GM12878 (cell line): Measurements from ENCODE around the gene MDK. TPM values are rescaled to one million over a fixed set of nuclear protein-coding genes. Genes with fewer than 3 reads are reported as not detected.

Experiments
- ATAC-seq: fragments of 200-7000 bp; cut with Tn5 transposase; 3 replicates; pipeline ENCODE4 v1.9.1; 2020; ENCODE audit warnings: mild to moderate bottlenecking, moderate library complexity
- BruUV-seq: library from RNA; stranded (reverse); fragments of 400-500 nt; replicated peaks from 2 replicates; lab custom pipeline; 2021; lab: Mats Ljungman, UMichigan
- CTCF ChIA-PET: fragments of 300-600 bp; sonication (Branson Sonifier 250); formaldehyde crosslinking; extraction: SDS; loops from one replicate; lab custom pipeline; 2021; ENCODE audit warnings: inconsistent platforms; lab: Yijun Ruan, JAX
- POLR2A ChIA-PET: fragments of 350-600 bp; formaldehyde crosslinking; extraction: SDS; loops from one replicate; lab custom pipeline; 2021; ENCODE audit warnings: inconsistent platforms; lab: Charles Lee
- RAD21 ChIA-PET: fragments of 300-600 bp; sonication (Branson Sonifier 250); formaldehyde crosslinking; loops from one replicate; lab custom pipeline; 2023; ENCODE audit warnings: antibody characterized with exemption; ENCODE audit not compliant: unreplicated experiment; lab: Charles Lee
- SMC1A ChIA-PET: fragments of 300-600 bp; sonication (Branson Sonifier 250); formaldehyde crosslinking; loops from one replicate; lab custom pipeline; 2023; ENCODE audit not compliant: unreplicated experiment, uncharacterized antibody; lab: Charles Lee
- DNase-seq: peaks from one replicate; pipeline ENCODE4 v3.0.0-alpha.2; 2011; ENCODE audit warnings: low read depth, low spot score
- FAIRE-seq: peaks from 3 replicates; lab custom pipeline; 2011; peaks lifted over from hg19 to GRCh38; lab: Jason Lieb, UNC
- H2AFZ ChIP-seq: 2 replicates; pipeline ENCODE4 v1.6.0; 2011; ENCODE audit warnings: low read depth, low read length, control low read depth; ENCODE audit not compliant: control insufficient read depth
- H3K27ac ChIP-seq: 2 replicates; pipeline ENCODE4 v1.5.1; 2011; ENCODE audit warnings: control low read depth; ENCODE audit not compliant: control insufficient read depth, insufficient read depth
- H3K27me3 ChIP-seq, 2 experiments: replicated peaks in 1 of 2; 2 replicates each; pipeline versions ENCODE4 v1.6.0 to v1.6.1; 2011; ENCODE audit warnings: low read length in 1 of 2; ENCODE audit not compliant: control insufficient read depth in 2 of 2, insufficient read depth in 2 of 2
- H3K36me3 ChIP-seq, 2 experiments: 2 replicates each; pipeline ENCODE4 v1.5.1; 2011; ENCODE audit warnings: low read length in 1 of 2; ENCODE audit not compliant: control insufficient read depth in 2 of 2, insufficient read depth in 2 of 2
- H3K4me1 ChIP-seq: 2 replicates; pipeline ENCODE4 v1.6.1; 2011; ENCODE audit warnings: mild to moderate bottlenecking, low read length, moderate library complexity, mixed read lengths; ENCODE audit not compliant: control insufficient read depth, insufficient read depth
- H3K4me2 ChIP-seq: 2 replicates; pipeline ENCODE4 v1.6.0; 2011; ENCODE audit warnings: control low read depth; ENCODE audit not compliant: control insufficient read depth, insufficient read depth
- H3K4me3 ChIP-seq: fragments of 200-600 bp; sonication (generic); 2 replicates; pipeline ENCODE4 v1.5.1; 2016
- H3K79me2 ChIP-seq: 2 replicates; pipeline ENCODE4 v1.6.0; 2011; ENCODE audit warnings: low read length; ENCODE audit not compliant: control insufficient read depth, insufficient read depth
- H3K9ac ChIP-seq: 2 replicates; pipeline ENCODE4 v1.8.0; 2011; ENCODE audit warnings: low read length, control low read depth, mixed read lengths; ENCODE audit not compliant: control insufficient read depth, insufficient read depth
- H3K9me3 ChIP-seq: replicated peaks from 3 replicates; pipeline ENCODE4 v1.5.1; 2011; ENCODE audit warnings: mild to moderate bottlenecking, low read length; ENCODE audit not compliant: control insufficient read depth, insufficient read depth
- H4K20me1 ChIP-seq: 2 replicates; pipeline ENCODE4 v1.6.0; 2011; ENCODE audit not compliant: control insufficient read depth, insufficient read depth
- BMI1 ChIP-seq: fragments of 450-650 bp; IDR thresholded peaks from 2 replicates; pipeline ENCODE4 v1.6.1; 2016; ENCODE audit warnings: mild to moderate bottlenecking, moderate library complexity, borderline replicate concordance
- CREM ChIP-seq: IDR thresholded peaks from 2 replicates; pipeline ENCODE4 v1.6.1; 2014; ENCODE audit warnings: antibody characterized with exemption, low read depth
- ESRRA ChIP-seq: IDR thresholded peaks from 2 replicates; pipeline ENCODE4 v1.6.1; 2012; ENCODE audit warnings: mild to moderate bottlenecking, low read length, improper control_type of control experiment
- IRF3 ChIP-seq: fragments of 450-650 bp; IDR thresholded peaks from 2 replicates; pipeline ENCODE4 v1.6.1; 2014; ENCODE audit warnings: mild to moderate bottlenecking
- NFYB ChIP-seq: IDR thresholded peaks from 2 replicates; pipeline ENCODE4 v1.6.1; 2011; ENCODE audit warnings: low read depth, mild to moderate bottlenecking, low read length, improper control_type of control experiment, moderate library complexity; ENCODE audit not compliant: insufficient read depth
- RBBP5 ChIP-seq: fragments of 200-600 bp; sonication (generic); conservative IDR thresholded peaks from 2 replicates; pipeline ENCODE4 v1.6.1; 2016
- TARDBP ChIP-seq: IDR thresholded peaks from 2 replicates; pipeline ENCODE4 v1.6.1; 2016; ENCODE audit warnings: borderline replicate concordance
- ZNF274 ChIP-seq: IDR thresholded peaks from one replicate; pipeline ENCODE4 v1.8.0; 2011; ENCODE audit not compliant: insufficient read length, insufficient read depth
- WGBS: methylation state at CpG from one replicate; pipeline ENCODE4 v1.1.6; 2016; ENCODE audit warnings: low lambda C conversion rate; ENCODE audit not compliant: insufficient replicate concordance, insufficient coverage; ENCODE audit errors: missing lambda C conversion rate; 5-methylcytosine and 5-hydroxymethylcytosine counted together
- in situ Hi-C: fragments of 300-500 bp; cut with MboI; formaldehyde crosslinking; loops from 9 replicates; pipeline ENCODE4 v1.14.3; 2018; ENCODE audit warnings: mixed read lengths
- intact Hi-C: fragments of 100-400 bp; cut with micrococcal nuclease; formaldehyde crosslinking; loops from one replicate; pipeline ENCODE4 v1.14.2; 2022; ENCODE audit not compliant: unreplicated experiment
- polyA plus RNA-seq, 11 experiments: library from polyadenylated mRNA; depleted of rRNA in 4 of 11; unstranded in 6 of 11; stranded (reverse) in 5 of 11; fragments of >200 nt; fragmentation: Nextera tagmentation in 4 of 11; fragmentation: Illumina TruSeq in 1 of 11; extraction: Ambion mirVana in 4 of 11; extraction: Trizol in 1 of 11; gene quantifications; 1 replicate in 1 of 11; 2 replicates in 10 of 11; pipeline versions ENCODE4 v1.2.1 to v1.2.3, GENCODE V29; 2011 to 2016; ENCODE audit warnings: inconsistent platforms in 2 of 11, missing spikeins in 2 of 11, low read depth in 1 of 11
- total RNA-seq, 4 experiments: library from RNA; depleted of rRNA in 3 of 4; stranded (reverse); fragments of >200 nt in 3 of 4; fragmentation: Illumina TruSeq in 1 of 4; extraction: Trizol in 1 of 4; gene quantifications; 2 replicates each; pipeline versions ENCODE4 v1.2.1 to v1.2.3, GENCODE V29; 2013 to 2021
- TF ChIP-seq, protein P1 (sequence below): fragments of 450-650 bp; IDR thresholded peaks from 2 replicates; pipeline ENCODE4 v1.6.1; 2017; ENCODE audit warnings: mild to moderate bottlenecking, moderate library complexity
- TF ChIP-seq, protein P2 (sequence below): fragments of 450-650 bp; formaldehyde crosslinking; IDR thresholded peaks from 2 replicates; pipeline ENCODE4 v1.4.0; 2020; ENCODE audit warnings: mild to moderate bottlenecking, moderate library complexity

Gene MDK
- total and polyA plus RNA-seq, 10 of the 15 experiments (the other 5 are each of a cell fraction or from before 2014, with no cell fraction given), result 0.77 to 17.8 (median 9.9) TPM

DNA sequence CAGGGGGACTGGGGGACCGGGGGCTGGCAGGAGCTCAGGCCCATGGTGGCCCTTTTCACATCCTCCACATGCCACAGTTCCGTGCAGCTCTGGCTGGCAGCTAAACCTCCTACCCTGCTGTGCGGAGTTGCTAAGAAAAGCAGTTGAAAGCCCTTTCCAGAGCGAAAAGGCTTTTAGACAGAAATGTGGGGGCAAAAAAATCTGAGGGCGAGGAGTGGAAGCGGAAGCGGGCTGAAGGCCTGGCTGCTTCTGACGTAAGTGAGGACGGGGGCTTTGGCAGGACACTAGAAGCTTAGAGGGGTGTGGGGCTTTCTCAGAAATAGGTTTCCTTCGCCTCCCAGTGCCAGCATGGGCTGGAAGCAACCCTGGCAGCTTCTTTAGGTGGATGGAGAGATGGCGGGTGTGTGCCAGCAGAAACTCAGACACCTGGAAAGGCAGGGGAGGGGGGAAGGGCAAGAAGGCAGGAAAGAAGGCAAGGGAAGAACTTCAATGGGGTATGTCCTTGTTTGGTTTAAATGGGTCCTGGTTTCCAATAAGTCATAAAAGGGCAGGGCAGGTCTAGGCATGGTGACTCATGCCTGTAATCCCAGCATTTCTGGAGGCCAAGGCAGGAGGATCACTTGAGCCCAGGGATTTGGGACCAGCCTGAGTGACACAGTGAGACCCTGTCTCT lies 45.4 kb upstream of the MDK start:
- no peak for TF ChIP-seq ESRRA
- TF ChIP-seq ZNF274, result no peak
- TF ChIP-seq, protein P1, sequence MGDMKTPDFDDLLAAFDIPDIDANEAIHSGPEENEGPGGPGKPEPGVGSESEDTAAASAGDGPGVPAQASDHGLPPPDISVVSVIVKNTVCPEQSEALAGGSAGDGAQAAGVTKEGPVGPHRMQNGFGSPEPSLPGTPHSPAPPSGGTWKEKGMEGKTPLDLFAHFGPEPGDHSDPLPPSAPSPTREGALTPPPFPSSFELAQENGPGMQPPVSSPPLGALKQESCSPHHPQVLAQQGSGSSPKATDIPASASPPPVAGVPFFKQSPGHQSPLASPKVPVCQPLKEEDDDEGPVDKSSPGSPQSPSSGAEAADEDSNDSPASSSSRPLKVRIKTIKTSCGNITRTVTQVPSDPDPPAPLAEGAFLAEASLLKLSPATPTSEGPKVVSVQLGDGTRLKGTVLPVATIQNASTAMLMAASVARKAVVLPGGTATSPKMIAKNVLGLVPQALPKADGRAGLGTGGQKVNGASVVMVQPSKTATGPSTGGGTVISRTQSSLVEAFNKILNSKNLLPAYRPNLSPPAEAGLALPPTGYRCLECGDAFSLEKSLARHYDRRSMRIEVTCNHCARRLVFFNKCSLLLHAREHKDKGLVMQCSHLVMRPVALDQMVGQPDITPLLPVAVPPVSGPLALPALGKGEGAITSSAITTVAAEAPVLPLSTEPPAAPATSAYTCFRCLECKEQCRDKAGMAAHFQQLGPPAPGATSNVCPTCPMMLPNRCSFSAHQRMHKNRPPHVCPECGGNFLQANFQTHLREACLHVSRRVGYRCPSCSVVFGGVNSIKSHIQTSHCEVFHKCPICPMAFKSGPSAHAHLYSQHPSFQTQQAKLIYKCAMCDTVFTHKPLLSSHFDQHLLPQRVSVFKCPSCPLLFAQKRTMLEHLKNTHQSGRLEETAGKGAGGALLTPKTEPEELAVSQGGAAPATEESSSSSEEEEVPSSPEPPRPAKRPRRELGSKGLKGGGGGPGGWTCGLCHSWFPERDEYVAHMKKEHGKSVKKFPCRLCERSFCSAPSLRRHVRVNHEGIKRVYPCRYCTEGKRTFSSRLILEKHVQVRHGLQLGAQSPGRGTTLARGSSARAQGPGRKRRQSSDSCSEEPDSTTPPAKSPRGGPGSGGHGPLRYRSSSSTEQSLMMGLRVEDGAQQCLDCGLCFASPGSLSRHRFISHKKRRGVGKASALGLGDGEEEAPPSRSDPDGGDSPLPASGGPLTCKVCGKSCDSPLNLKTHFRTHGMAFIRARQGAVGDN, result no peak
- TF ChIP-seq RBBP5, result no peak
- no peak for TF ChIP-seq NFYB
- TF ChIP-seq TARDBP, result no peak
- TF ChIP-seq, protein P2, sequence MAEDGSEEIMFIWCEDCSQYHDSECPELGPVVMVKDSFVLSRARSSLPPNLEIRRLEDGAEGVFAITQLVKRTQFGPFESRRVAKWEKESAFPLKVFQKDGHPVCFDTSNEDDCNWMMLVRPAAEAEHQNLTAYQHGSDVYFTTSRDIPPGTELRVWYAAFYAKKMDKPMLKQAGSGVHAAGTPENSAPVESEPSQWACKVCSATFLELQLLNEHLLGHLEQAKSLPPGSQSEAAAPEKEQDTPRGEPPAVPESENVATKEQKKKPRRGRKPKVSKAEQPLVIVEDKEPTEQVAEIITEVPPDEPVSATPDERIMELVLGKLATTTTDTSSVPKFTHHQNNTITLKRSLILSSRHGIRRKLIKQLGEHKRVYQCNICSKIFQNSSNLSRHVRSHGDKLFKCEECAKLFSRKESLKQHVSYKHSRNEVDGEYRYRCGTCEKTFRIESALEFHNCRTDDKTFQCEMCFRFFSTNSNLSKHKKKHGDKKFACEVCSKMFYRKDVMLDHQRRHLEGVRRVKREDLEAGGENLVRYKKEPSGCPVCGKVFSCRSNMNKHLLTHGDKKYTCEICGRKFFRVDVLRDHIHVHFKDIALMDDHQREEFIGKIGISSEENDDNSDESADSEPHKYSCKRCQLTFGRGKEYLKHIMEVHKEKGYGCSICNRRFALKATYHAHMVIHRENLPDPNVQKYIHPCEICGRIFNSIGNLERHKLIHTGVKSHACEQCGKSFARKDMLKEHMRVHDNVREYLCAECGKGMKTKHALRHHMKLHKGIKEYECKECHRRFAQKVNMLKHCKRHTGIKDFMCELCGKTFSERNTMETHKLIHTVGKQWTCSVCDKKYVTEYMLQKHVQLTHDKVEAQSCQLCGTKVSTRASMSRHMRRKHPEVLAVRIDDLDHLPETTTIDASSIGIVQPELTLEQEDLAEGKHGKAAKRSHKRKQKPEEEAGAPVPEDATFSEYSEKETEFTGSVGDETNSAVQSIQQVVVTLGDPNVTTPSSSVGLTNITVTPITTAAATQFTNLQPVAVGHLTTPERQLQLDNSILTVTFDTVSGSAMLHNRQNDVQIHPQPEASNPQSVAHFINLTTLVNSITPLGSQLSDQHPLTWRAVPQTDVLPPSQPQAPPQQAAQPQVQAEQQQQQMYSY (CRISPR knock-in tag), result no peak
- TF ChIP-seq IRF3, result no peak
- TF ChIP-seq BMI1, result no peak
- TF ChIP-seq CREM, result no peak
- intact Hi-C loops (no loop called here), in situ Hi-C loops (no loop called here)
- ChIA-PET RAD21 (no interaction called here), POLR2A (no interaction called here), SMC1A (no interaction called here), CTCF (interaction anchor here (0.6 kb wide), 1 partner anchor 62 kb away, joined by 4 read pairs; no protein-coding TSS in a partner anchor)
- H3K9me3 ChIP-seq, result no peaks in the 10 kb centered on the region
- DNase-seq (no peak), ATAC-seq (no peak), FAIRE-seq (no peak)
- no peaks in the 10 kb centered on the region for H3K79me2 ChIP-seq
- BruUV-seq, result no TSS peak
- H3K4me3 ChIP-seq, result no peak overlapping the region
- no peak overlapping the region for H3K9ac ChIP-seq
- no peak overlapping the region for H3K27ac ChIP-seq
- no peak overlapping the region for H2AFZ ChIP-seq
- WGBS, result 47% methylated on average over 11 of the region's 11 CpGs
- H3K36me3 ChIP-seq, result no peaks in the 10 kb centered on the region
- H3K27me3 ChIP-seq, result peaks cover 11 to 24% of the 10 kb centered on the region in 2 experiments
- H4K20me1 ChIP-seq, result no peaks in the 10 kb centered on the region
- no peak overlapping the region for H3K4me2 ChIP-seq
- H3K4me1 ChIP-seq, result no peaks in the 10 kb centered on the region
